HG03196 (cell line): ENCODE results near the gene EHBP1.

Experiments
- ATAC-seq: cut with Tn5 transposase; IDR thresholded peaks from one replicate; pipeline ENCODE4 v1.9.1; 2021; ENCODE audit not compliant: unreplicated experiment

The EHBP1 gene

GRCh38 chr2:62939735-62940491 lies 234.4 kb downstream of the EHBP1 start:
- ATAC-seq, result no peak

GRCh38 chr2:62940697-62941096 lies 235.2 kb downstream of the EHBP1 start:
- ATAC-seq, result no peak

- ATAC-seq, result no peak
Observed at GRCh38 chr2:62941413-62941812, 235.9 kb downstream of the EHBP1 start.

GRCh38 chr2:62944362-62944761 lies 238.8 kb downstream of the EHBP1 start:
- no peak for ATAC-seq

GRCh38 chr2:62947403-62947802 lies 241.9 kb downstream of the EHBP1 start:
- no peak for ATAC-seq

GRCh38 chr2:62956651-62957050 lies 251.1 kb downstream of the EHBP1 start:
- no peak for ATAC-seq

GRCh38 chr2:62958206-62958605 lies 252.7 kb downstream of the EHBP1 start:
- ATAC-seq, result no peak

GRCh38 chr2:62964050-62964449 lies 258.5 kb downstream of the EHBP1 start:
- no peak for ATAC-seq

GRCh38 chr2:62964671-62965070 lies 259.2 kb downstream of the EHBP1 start:
- ATAC-seq, result no peak

GRCh38 chr2:62966991-62967390 lies 261.5 kb downstream of the EHBP1 start:
- no peak for ATAC-seq

GRCh38 chr2:62968168-62968567 lies 262.7 kb downstream of the EHBP1 start:
- ATAC-seq, result no peak

GRCh38 chr2:62968668-62969067 lies 263.2 kb downstream of the EHBP1 start:
- ATAC-seq, result no peak

- ATAC-seq, result no peak
Observed at GRCh38 chr2:62971936-62972335, 266.4 kb downstream of the EHBP1 start.

- no peak for ATAC-seq
Observed at GRCh38 chr2:62972601-62973000, 267.1 kb downstream of the EHBP1 start.

- ATAC-seq, result no peak
Observed at GRCh38 chr2:62974999-62975398, 269.5 kb downstream of the EHBP1 start.

GRCh38 chr2:62991605-62992004 lies 286.1 kb downstream of the EHBP1 start:
- no peak for ATAC-seq

GRCh38 chr2:62992561-62992960 lies 287.0 kb downstream of the EHBP1 start:
- no peak for ATAC-seq

GRCh38 chr2:62994206-62994605 lies 288.7 kb downstream of the EHBP1 start:
- ATAC-seq, result no peak

GRCh38 chr2:62996534-62997186 lies 291.1 kb downstream of the EHBP1 start:
- no peak for ATAC-seq

- no peak for ATAC-seq
Observed at GRCh38 chr2:62998949-62999348, 293.4 kb downstream of the EHBP1 start.

- ATAC-seq, result no peak
Observed at GRCh38 chr2:62999905-63000304, 294.4 kb downstream of the EHBP1 start.

- no peak for ATAC-seq
Observed at GRCh38 chr2:63000801-63001200, 295.3 kb downstream of the EHBP1 start.

- no peak for ATAC-seq
Observed at GRCh38 chr2:63001576-63001975, 296.1 kb downstream of the EHBP1 start.
